ENCODE data around the gene TTC33.
"Not testable (repeated sequence)": the region's sequence is repeated elsewhere in the genome, so short reads cannot be mapped to it uniquely, and the experiment has no call there.

TTC33 gene

GRCh38 chr5:40788941-40789340, 33.2 kb upstream of the TTC33 start:
- Mint-ChIP-seq H3K4me1 (ENCODE audit: low read depth) (peaks cover 29% of the 10 kb centered on the region), H3K9me3 (peaks cover 10% of the 10 kb centered on the region), H3K36me3 (ENCODE audit: low read depth) (peaks cover 38% of the 10 kb centered on the region)
- H3K27ac Mint-ChIP-seq; intact Hi-C loops (cut with micrococcal nuclease); H3K4me3 Mint-ChIP-seq; H3K27me3 Mint-ChIP-seq: not testable (repeated sequence)

- H3K27me3 Mint-ChIP-seq, result no peaks in the 10 kb centered on the region
- no peak overlapping the region for H3K4me3 Mint-ChIP-seq
- H3K27ac Mint-ChIP-seq, result no peak overlapping the region
- peaks cover 10% of the 10 kb centered on the region for H3K9me3 Mint-ChIP-seq
- H3K36me3 Mint-ChIP-seq (ENCODE audit: low read depth), result peaks cover 33% of the 10 kb centered on the region
- intact Hi-C loops (cut with micrococcal nuclease), result no loop called here
- H3K4me1 Mint-ChIP-seq (ENCODE audit: low read depth), result peaks cover 23% of the 10 kb centered on the region
These were observed 32.2 kb upstream of the TTC33 start for GRCh38 chr5:40787986-40788385.

- Mint-ChIP-seq H3K36me3 (ENCODE audit: low read depth) (peaks cover 33% of the 10 kb centered on the region), H3K4me1 (ENCODE audit: low read depth) (peaks cover 33% of the 10 kb centered on the region), H3K9me3 (peaks cover 10% of the 10 kb centered on the region)
- H3K4me3 Mint-ChIP-seq; intact Hi-C loops (cut with micrococcal nuclease); H3K27ac Mint-ChIP-seq; H3K27me3 Mint-ChIP-seq: not testable (repeated sequence)
These were observed 30.9 kb upstream of the TTC33 start for GRCh38 chr5:40786664-40787063.

- Mint-ChIP-seq H3K27ac (no peak overlapping the region), H3K36me3 (ENCODE audit: low read depth) (peaks cover 33% of the 10 kb centered on the region), H3K4me1 (ENCODE audit: low read depth) (peaks cover 28% of the 10 kb centered on the region), H3K4me3 (no peak overlapping the region), H3K9me3 (peaks cover 10% of the 10 kb centered on the region), H3K27me3 (no peaks in the 10 kb centered on the region)
- intact Hi-C loops (cut with micrococcal nuclease), result no loop called here
These were observed 29.2 kb upstream of the TTC33 start for GRCh38 chr5:40784916-40785315.

- no peaks in the 10 kb centered on the region for H3K27me3 Mint-ChIP-seq
- intact Hi-C loops (cut with micrococcal nuclease), result no loop called here
- H3K4me1 Mint-ChIP-seq (ENCODE audit: low read depth), result peaks cover 23% of the 10 kb centered on the region
- no peak overlapping the region for H3K4me3 Mint-ChIP-seq
- H3K36me3 Mint-ChIP-seq (ENCODE audit: low read depth), result peaks cover 33% of the 10 kb centered on the region
- no peak overlapping the region for H3K27ac Mint-ChIP-seq
- peaks cover 10% of the 10 kb centered on the region for H3K9me3 Mint-ChIP-seq
These were observed 28.4 kb upstream of the TTC33 start for GRCh38 chr5:40784027-40784653.

GRCh38 chr5:40781843-40782409, 26.2 kb upstream of the TTC33 start:
- intact Hi-C loops (cut with micrococcal nuclease), result no loop called here
- peaks cover 21% of the 10 kb centered on the region for H3K36me3 Mint-ChIP-seq (ENCODE audit: low read depth)
- peaks cover 17% of the 10 kb centered on the region for H3K4me1 Mint-ChIP-seq (ENCODE audit: low read depth)
- no peaks in the 10 kb centered on the region for H3K27me3 Mint-ChIP-seq
- no peak overlapping the region for H3K27ac Mint-ChIP-seq
- H3K4me3 Mint-ChIP-seq, result no peak overlapping the region
- H3K9me3 Mint-ChIP-seq, result no peaks in the 10 kb centered on the region

- no peaks in the 10 kb centered on the region for H3K9me3 Mint-ChIP-seq
- peaks cover 21% of the 10 kb centered on the region for H3K36me3 Mint-ChIP-seq (ENCODE audit: low read depth)
- intact Hi-C loops (cut with micrococcal nuclease), result no loop called here
- no peak overlapping the region for H3K27ac Mint-ChIP-seq
- H3K27me3 Mint-ChIP-seq, result no peaks in the 10 kb centered on the region
- peaks cover 28% of the 10 kb centered on the region for H3K4me1 Mint-ChIP-seq (ENCODE audit: low read depth)
- H3K4me3 Mint-ChIP-seq, result no peak overlapping the region
These were observed 25.1 kb upstream of the TTC33 start for GRCh38 chr5:40780858-40781257.

- H3K36me3 Mint-ChIP-seq (ENCODE audit: low read depth), result peaks cover 21% of the 10 kb centered on the region
- no peaks in the 10 kb centered on the region for H3K9me3 Mint-ChIP-seq
- intact Hi-C loops (cut with micrococcal nuclease), result no loop called here
- no peak overlapping the region for H3K4me3 Mint-ChIP-seq
- no peaks in the 10 kb centered on the region for H3K27me3 Mint-ChIP-seq
- H3K27ac Mint-ChIP-seq, result no peak overlapping the region
- peaks cover 25% of the 10 kb centered on the region for H3K4me1 Mint-ChIP-seq (ENCODE audit: low read depth)
These were observed 24.4 kb upstream of the TTC33 start for GRCh38 chr5:40780199-40780598.

GRCh38 chr5:40779561-40779960, 23.8 kb upstream of the TTC33 start:
- H3K27me3 Mint-ChIP-seq, result no peaks in the 10 kb centered on the region
- no peak overlapping the region for H3K4me3 Mint-ChIP-seq
- H3K36me3 Mint-ChIP-seq (ENCODE audit: low read depth), result peaks cover 28% of the 10 kb centered on the region
- peaks cover 25% of the 10 kb centered on the region for H3K4me1 Mint-ChIP-seq (ENCODE audit: low read depth)
- intact Hi-C loops (cut with micrococcal nuclease), result no loop called here
- no peak overlapping the region for H3K27ac Mint-ChIP-seq
- no peaks in the 10 kb centered on the region for H3K9me3 Mint-ChIP-seq

- Mint-ChIP-seq H3K36me3 (ENCODE audit: low read depth) (peaks cover 36% of the 10 kb centered on the region), H3K27me3 (no peaks in the 10 kb centered on the region), H3K9me3 (no peaks in the 10 kb centered on the region), H3K27ac (no peak overlapping the region), H3K4me1 (ENCODE audit: low read depth) (peaks cover 25% of the 10 kb centered on the region), H3K4me3 (no peak overlapping the region)
- intact Hi-C loops (cut with micrococcal nuclease), result no loop called here
These were observed 22.4 kb upstream of the TTC33 start for GRCh38 chr5:40778133-40778532.

GRCh38 chr5:40776658-40776977, 20.9 kb upstream of the TTC33 start:
- no peaks in the 10 kb centered on the region for H3K9me3 Mint-ChIP-seq
- H3K27me3 Mint-ChIP-seq, result no peaks in the 10 kb centered on the region
- H3K27ac Mint-ChIP-seq, result no peak overlapping the region
- no peak overlapping the region for H3K4me3 Mint-ChIP-seq
- H3K4me1 Mint-ChIP-seq (ENCODE audit: low read depth), result peaks cover 16% of the 10 kb centered on the region
- intact Hi-C loops (cut with micrococcal nuclease), result no loop called here
- peaks cover 42% of the 10 kb centered on the region for H3K36me3 Mint-ChIP-seq (ENCODE audit: low read depth)

GRCh38 chr5:40775846-40776657, 20.3 kb upstream of the TTC33 start:
- Mint-ChIP-seq H3K36me3 (ENCODE audit: low read depth) (peaks cover 47% of the 10 kb centered on the region), H3K27ac (no peak overlapping the region), H3K27me3 (no peaks in the 10 kb centered on the region), H3K9me3 (no peaks in the 10 kb centered on the region), H3K4me1 (ENCODE audit: low read depth) (peaks cover 16% of the 10 kb centered on the region), H3K4me3 (no peak overlapping the region)
- intact Hi-C loops (cut with micrococcal nuclease), result no loop called here

GRCh38 chr5:40775085-40775845, 19.5 kb upstream of the TTC33 start:
- no peak overlapping the region for H3K27ac Mint-ChIP-seq
- peaks cover 16% of the 10 kb centered on the region for H3K4me1 Mint-ChIP-seq (ENCODE audit: low read depth)
- intact Hi-C loops (cut with micrococcal nuclease), result no loop called here
- no peaks in the 10 kb centered on the region for H3K27me3 Mint-ChIP-seq
- no peaks in the 10 kb centered on the region for H3K9me3 Mint-ChIP-seq
- H3K4me3 Mint-ChIP-seq, result no peak overlapping the region
- H3K36me3 Mint-ChIP-seq (ENCODE audit: low read depth), result peaks cover 55% of the 10 kb centered on the region

- intact Hi-C loops (cut with micrococcal nuclease), result no loop called here
- Mint-ChIP-seq H3K27ac (no peak overlapping the region), H3K4me3 (no peak overlapping the region), H3K27me3 (no peaks in the 10 kb centered on the region), H3K9me3 (no peaks in the 10 kb centered on the region), H3K4me1 (ENCODE audit: low read depth) (peaks cover 16% of the 10 kb centered on the region), H3K36me3 (ENCODE audit: low read depth) (peaks cover 60% of the 10 kb centered on the region)
These were observed 18.9 kb upstream of the TTC33 start for GRCh38 chr5:40774623-40775022.
